Lower leg skin (tissue), 4 donors: Measurements from ENCODE around the gene SCNN1B. TPM values are rescaled to one million over a fixed set of nuclear protein-coding genes. Genes with fewer than 3 reads are reported as not detected.
"Not testable (repeated sequence)": the region's sequence is repeated elsewhere in the genome, so short reads cannot be mapped to it uniquely, and the experiment has no call there.

ENCODE experiments used
- DNase-seq, 2 donors: peaks; one replicate each; pipeline ENCODE4 v3.0.0-alpha.2; 2019; ENCODE audit warnings: low spot score in 2 of 2
- H3K4me3 ChIP-seq: fragments of 200-600 bp; sonication (generic); 2 replicates; pipeline ENCODE4 v1.5.1; 2017; ENCODE audit warnings: mild to moderate bottlenecking, low read depth; ENCODE audit not compliant: poor library complexity, severe bottlenecking
- CTCF ChIP-seq, 3 donors: fragments of 450-650 bp; IDR thresholded peaks; one replicate each; pipeline ENCODE4 v1.5.1; 2016; ENCODE audit warnings: antibody characterized with exemption in 3 of 3, mild to moderate bottlenecking in 3 of 3, moderate library complexity in 2 of 3
- POLR2A ChIP-seq, 2 donors: fragments of 450-650 bp; IDR thresholded peaks; one replicate each; pipeline ENCODE4 v1.6.1; 2016 to 2017; ENCODE audit warnings: antibody characterized with exemption in 2 of 2, mild to moderate bottlenecking in 1 of 2, moderate library complexity in 1 of 2
- WGBS, 2 donors: methylation state at CpG; one replicate each; pipeline ENCODE4 v1.1.5; 2018; 5-methylcytosine and 5-hydroxymethylcytosine counted together
- intact Hi-C: fragments of 100-400 bp; cut with DNase I; formaldehyde crosslinking; loops from one replicate; pipeline ENCODE4 v1.15.0; 2023; ENCODE audit warnings: low total_unique reads
- total RNA-seq, 4 donors: library from RNA; depleted of rRNA; stranded (reverse); fragments of >200 nt; gene quantifications; one replicate each; pipeline ENCODE4 v1.1.0, GENCODE V29; 2016

Gene SCNN1B, protein sequence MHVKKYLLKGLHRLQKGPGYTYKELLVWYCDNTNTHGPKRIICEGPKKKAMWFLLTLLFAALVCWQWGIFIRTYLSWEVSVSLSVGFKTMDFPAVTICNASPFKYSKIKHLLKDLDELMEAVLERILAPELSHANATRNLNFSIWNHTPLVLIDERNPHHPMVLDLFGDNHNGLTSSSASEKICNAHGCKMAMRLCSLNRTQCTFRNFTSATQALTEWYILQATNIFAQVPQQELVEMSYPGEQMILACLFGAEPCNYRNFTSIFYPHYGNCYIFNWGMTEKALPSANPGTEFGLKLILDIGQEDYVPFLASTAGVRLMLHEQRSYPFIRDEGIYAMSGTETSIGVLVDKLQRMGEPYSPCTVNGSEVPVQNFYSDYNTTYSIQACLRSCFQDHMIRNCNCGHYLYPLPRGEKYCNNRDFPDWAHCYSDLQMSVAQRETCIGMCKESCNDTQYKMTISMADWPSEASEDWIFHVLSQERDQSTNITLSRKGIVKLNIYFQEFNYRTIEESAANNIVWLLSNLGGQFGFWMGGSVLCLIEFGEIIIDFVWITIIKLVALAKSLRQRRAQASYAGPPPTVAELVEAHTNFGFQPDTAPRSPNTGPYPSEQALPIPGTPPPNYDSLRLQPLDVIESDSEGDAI
- 10 to 100 TPM; 33.4 to 91.4 (median 76.6) TPM for total RNA-seq

GRCh38 chr16:23302045-23302956 lies at the start of gene SCNN1B:
TSS of gene SCNN1B (plus strand) at chr16:23302302. CDS start at chr16:23348600, 46,298 bp downstream.
- DNase-seq: no peak
- 2 to 5% methylated on average over 46 to 64 of the region's 81 CpGs for WGBS, 2 donors
- H3K4me3 ChIP-seq: peak within 1 kb of the TSS; percentile 19
- intact Hi-C loops: no loop called here
- TF ChIP-seq CTCF (IDR thresholded peaks at IDR 0.05) (no peak), POLR2A (IDR thresholded peaks at IDR 0.05) (no peak)

DNA sequence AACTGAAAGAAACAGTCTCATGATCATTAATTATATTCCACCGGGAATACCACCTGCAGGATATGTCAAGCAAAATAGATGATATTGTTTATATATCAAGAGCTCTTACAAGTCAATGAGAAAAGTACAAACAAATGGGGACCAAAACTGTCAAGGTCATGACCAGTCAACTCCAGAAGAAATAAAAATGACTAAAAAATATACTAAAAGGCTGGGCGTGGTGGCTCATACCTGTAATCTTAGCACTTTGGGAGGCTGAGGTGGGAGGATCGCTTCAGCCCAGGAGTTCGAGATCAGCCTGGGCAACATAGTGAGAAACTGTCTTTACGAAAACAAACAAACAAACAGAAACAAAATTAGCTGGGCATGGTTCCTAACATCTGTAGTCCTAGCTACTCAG lies 49.8 kb upstream of the SCNN1B start:
- WGBS, 2 donors: 93 to 94% methylated on average over 5 of the region's 5 CpGs
- intact Hi-C loops: no loop called here
- DNase-seq: no peak
- TF ChIP-seq POLR2A (IDR thresholded peaks at IDR 0.05) (no peak), CTCF (IDR thresholded peaks at IDR 0.05) (no peak)
- no peak overlapping the region for H3K4me3 ChIP-seq

DNA sequence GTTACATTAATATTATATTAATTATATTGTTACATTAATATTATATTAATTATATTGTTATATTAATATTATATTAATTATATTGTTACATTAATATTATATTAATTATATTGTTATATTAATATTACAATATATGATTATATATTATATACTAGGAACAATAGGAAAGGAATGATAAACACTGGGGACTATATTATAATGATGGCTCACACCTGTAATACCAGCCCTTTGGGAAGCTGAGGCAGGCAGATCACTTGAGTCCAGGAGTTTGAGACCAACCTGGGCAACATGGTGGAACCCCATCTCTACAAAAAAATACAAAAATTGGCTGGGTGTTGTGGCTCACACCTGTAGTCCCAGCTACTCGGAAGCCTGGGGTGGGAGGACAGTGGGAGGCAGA lies 48.5 kb upstream of the SCNN1B start:
- intact Hi-C loops, H3K4me3 ChIP-seq: not testable (repeated sequence)
- 74% methylated on average over 1 of the region's 1 CpG for WGBS, 2 donors

DNA sequence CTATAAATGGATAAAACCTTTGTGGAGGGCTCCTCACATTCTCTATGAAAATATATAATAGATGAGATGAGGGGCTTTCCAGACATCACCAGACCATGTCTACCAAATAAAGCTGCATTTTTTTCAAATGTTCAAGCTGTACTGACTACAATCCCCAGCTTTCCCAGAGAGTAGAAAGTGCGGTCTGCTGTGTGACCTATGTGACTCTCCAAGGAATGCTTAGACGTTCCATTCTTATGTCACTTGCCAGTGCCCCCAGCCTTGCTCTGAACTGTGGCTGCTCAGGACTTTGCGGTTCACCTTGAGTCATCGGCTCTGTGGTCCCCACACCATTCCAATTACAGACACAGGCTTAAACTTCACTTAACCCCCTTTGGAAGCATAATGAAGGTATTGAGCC lies 47.8 kb upstream of the SCNN1B start:
- WGBS, 2 donors: 54 to 62% methylated on average over 4 of the region's 4 CpGs
- no peak for TF ChIP-seq POLR2A (IDR thresholded peaks at IDR 0.05)
- TF ChIP-seq CTCF (IDR thresholded peaks at IDR 0.05): no peak
- intact Hi-C loops: no loop called here
- DNase-seq: no peak
- no peak overlapping the region for H3K4me3 ChIP-seq

More for the DNA sequence above, 48.5 kb upstream of the SCNN1B start:
- peak in 1 of 2 donors; percentile 4 for DNase-seq

GRCh38 chr16:23255000-23255399 lies 47.1 kb upstream of the SCNN1B start:
- intact Hi-C loops: no loop called here
- WGBS, 2 donors: 68 to 70% methylated on average over 4 of the region's 4 CpGs
- H3K4me3 ChIP-seq: no peak overlapping the region
- no peak for DNase-seq
- TF ChIP-seq CTCF (IDR thresholded peaks at IDR 0.05) (no peak), POLR2A (IDR thresholded peaks at IDR 0.05) (no peak)

DNA sequence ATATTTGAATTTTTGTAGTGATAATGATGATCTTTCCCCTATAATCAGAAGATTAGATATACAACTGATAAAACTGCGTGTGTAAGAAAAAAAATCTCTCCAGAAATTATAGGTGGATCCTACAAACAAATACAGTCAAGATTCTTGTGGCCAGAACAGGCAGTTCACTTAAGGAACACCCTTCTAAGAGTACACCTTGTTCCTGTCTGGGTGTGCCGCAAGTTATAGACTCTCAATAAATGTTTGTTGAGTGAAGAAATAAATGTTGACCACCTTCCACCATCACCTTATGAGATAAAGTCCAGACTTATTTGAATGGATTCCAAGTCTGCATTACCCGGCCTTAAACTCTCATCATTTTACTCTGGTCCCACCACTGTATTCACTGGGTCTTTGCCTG lies 45.7 kb upstream of the SCNN1B start:
- intact Hi-C loops: no loop called here
- 50 to 62% methylated on average over 3 of the region's 3 CpGs for WGBS, 2 donors
- no peak for DNase-seq

More for the DNA sequence above, 45.7 kb upstream of the SCNN1B start:
- TF ChIP-seq CTCF (IDR thresholded peaks at IDR 0.05) (no peak), POLR2A (IDR thresholded peaks at IDR 0.05) (no peak)
- no peak overlapping the region for H3K4me3 ChIP-seq
